Neural cell (in vitro differentiated cells): ENCODE data around the gene DEUP1. TPM values are rescaled to one million over a fixed set of nuclear protein-coding genes. Genes with fewer than 3 reads are reported as not detected.

Experiments used
- H2AFZ ChIP-seq: fragments of 200-600, 300-800 bp; sonication (generic), shearing (Covaris generic); 2 replicates; pipeline ENCODE4 v1.6.0; 2014; ENCODE audit warnings: low read depth, mild to moderate bottlenecking, antibody characterized with exemption, low read length, moderate library complexity
- H3F3A ChIP-seq: fragments of 200-600 bp; shearing (Covaris generic); 2 replicates; pipeline ENCODE4 v1.6.1; 2016; ENCODE audit warnings: mild to moderate bottlenecking, moderate library complexity, mixed read lengths, antibody characterized with exemption, low read length; ENCODE audit not compliant: insufficient read depth, poor library complexity, severe bottlenecking
- H3K27ac ChIP-seq: fragments of 200-600, 300-800 bp; sonication (generic), shearing (Covaris generic); 2 replicates; pipeline ENCODE4 v1.5.1; 2014; ENCODE audit warnings: mild to moderate bottlenecking, low read length, moderate library complexity
- H3K27me3 ChIP-seq: fragments of 300-800, 200-600 bp; sonication (generic), shearing (Covaris generic); 2 replicates; pipeline ENCODE4 v1.6.0; 2014; ENCODE audit warnings: mild to moderate bottlenecking, low read depth, low read length, moderate library complexity; ENCODE audit not compliant: insufficient read depth
- H3K36me3 ChIP-seq: fragments of 300-800, 200-600 bp; sonication (generic), shearing (Covaris generic); 2 replicates; pipeline ENCODE4 v1.5.1; 2014; ENCODE audit warnings: mild to moderate bottlenecking, antibody characterized with exemption, low read length, moderate library complexity; ENCODE audit not compliant: insufficient read depth
- H3K4me2 ChIP-seq: fragments of 300-800, 200-600 bp; sonication (generic), shearing (Covaris generic); 2 replicates; pipeline ENCODE4 v1.6.0; 2014; ENCODE audit warnings: mild to moderate bottlenecking, low read length
- H3K4me3 ChIP-seq: fragments of 300-800, 200-600 bp; sonication (generic), shearing (Covaris generic); 2 replicates; pipeline ENCODE4 v1.5.1; 2014; ENCODE audit warnings: mild to moderate bottlenecking, low read length, moderate library complexity
- H3K79me2 ChIP-seq: fragments of 200-600 bp; shearing (Covaris generic); replicated peaks from 2 replicates; pipeline ENCODE4 v1.6.0; 2014; ENCODE audit warnings: mild to moderate bottlenecking, low read length, moderate library complexity; ENCODE audit not compliant: insufficient read depth
- H3K9ac ChIP-seq: fragments of 300-800, 200-600 bp; sonication (generic), shearing (Covaris generic); 2 replicates; pipeline ENCODE4 v1.6.1; 2016; ENCODE audit warnings: mild to moderate bottlenecking, low read length, mixed read lengths
- H3K9me2 ChIP-seq: fragments of 200-600 bp; shearing (Covaris generic); 2 replicates; pipeline ENCODE4 v1.6.1; 2016; ENCODE audit warnings: mild to moderate bottlenecking, low read length, mixed read lengths; ENCODE audit not compliant: insufficient read depth
- H3K9me3 ChIP-seq: fragments of 200-600, 300-800 bp; sonication (generic), shearing (Covaris generic); 2 replicates; pipeline ENCODE4 v1.6.1; 2016; ENCODE audit warnings: mild to moderate bottlenecking, mixed run types, low read length, moderate library complexity, mixed read lengths
- H4K20me1 ChIP-seq: fragments of 200-600 bp; shearing (Covaris generic); 2 replicates; pipeline ENCODE4 v1.6.1; 2016; ENCODE audit warnings: mild to moderate bottlenecking, mixed run types; ENCODE audit not compliant: insufficient read depth
- CTCF ChIP-seq: fragments of 450-650 bp; IDR thresholded peaks from 2 replicates; pipeline ENCODE4 v1.5.1; 2014; ENCODE audit warnings: antibody characterized with exemption, mild to moderate bottlenecking, moderate library complexity; ENCODE audit not compliant: poor library complexity, severe bottlenecking
- EP300 ChIP-seq: fragments of 450-650 bp; conservative IDR thresholded peaks from 2 replicates; pipeline ENCODE4 v1.6.1; 2014; ENCODE audit warnings: antibody characterized with exemption, mild to moderate bottlenecking, moderate library complexity; ENCODE audit not compliant: poor library complexity, severe bottlenecking
- EZH2 ChIP-seq: fragments of 200-600, 300-800 bp; shearing (Covaris generic), sonication (generic); IDR thresholded peaks from 2 replicates; pipeline ENCODE4 v1.6.1; 2014; ENCODE audit warnings: antibody characterized with exemption, low read length, borderline replicate concordance, mild to moderate bottlenecking; ENCODE audit not compliant: insufficient read depth, poor library complexity, severe bottlenecking
- MXI1 ChIP-seq: fragments of 450-650 bp; conservative IDR thresholded peaks from 2 replicates; pipeline ENCODE4 v1.6.1; 2014; ENCODE audit warnings: antibody characterized with exemption, mild to moderate bottlenecking; ENCODE audit not compliant: poor library complexity, severe bottlenecking
- POLR2AphosphoS5 ChIP-seq: IDR thresholded peaks from 2 replicates; pipeline ENCODE4 v1.6.1; 2012
- RAD21 ChIP-seq: fragments of 450-650 bp; conservative IDR thresholded peaks from 2 replicates; pipeline ENCODE4 v1.6.1; 2014; ENCODE audit warnings: antibody characterized with exemption, mild to moderate bottlenecking, moderate library complexity
- REST ChIP-seq: IDR thresholded peaks from 2 replicates; pipeline ENCODE4 v1.6.1; 2012; ENCODE audit warnings: borderline replicate concordance
- SMC3 ChIP-seq: fragments of 450-650 bp; conservative IDR thresholded peaks from 2 replicates; pipeline ENCODE4 v1.6.1; 2014; ENCODE audit warnings: antibody characterized with exemption, mild to moderate bottlenecking, moderate library complexity; ENCODE audit not compliant: poor library complexity
- TAF1 ChIP-seq: IDR thresholded peaks from 2 replicates; pipeline ENCODE4 v1.6.1; 2012; ENCODE audit warnings: low read depth
- polyA plus RNA-seq: library from polyadenylated mRNA; depleted of rRNA; stranded (reverse); fragments of >200 nt; gene quantifications from 2 replicates; pipeline ENCODE4 v1.2.3, GENCODE V29; 2014

DEUP1 gene
- polyA plus RNA-seq, 1 donor from 2014 or later, result 0.46 TPM

GRCh38 chr11:93287434-93287833 is 43.1 kb upstream of the DEUP1 start:
- TF ChIP-seq RAD21 (no peak), REST (no peak), TAF1 (no peak), EZH2 (no peak), POLR2AphosphoS5 (no peak), EP300 (no peak), SMC3 (no peak), MXI1 (no peak), CTCF (no peak)
- Histone ChIP-seq H3F3A (no peaks in the 10 kb centered on the region), H4K20me1 (no peaks in the 10 kb centered on the region), H3K4me3 (no peak overlapping the region), H3K9ac (no peak overlapping the region), H3K9me2 (no peaks in the 10 kb centered on the region), H3K36me3 (no peaks in the 10 kb centered on the region), H3K27ac (no peak overlapping the region), H3K4me2 (no peak overlapping the region), H3K9me3 (no peaks in the 10 kb centered on the region), H3K27me3 (no peaks in the 10 kb centered on the region), H3K79me2 (no peaks in the 10 kb centered on the region), H2AFZ (no peak overlapping the region)

- Histone ChIP-seq H3K36me3 (no peaks in the 10 kb centered on the region), H3K79me2 (no peaks in the 10 kb centered on the region), H3K9me3 (no peaks in the 10 kb centered on the region), H3K4me2 (no peak overlapping the region), H3K9ac (no peak overlapping the region), H2AFZ (no peak overlapping the region), H4K20me1 (no peaks in the 10 kb centered on the region), H3F3A (no peaks in the 10 kb centered on the region), H3K27ac (no peak overlapping the region), H3K9me2 (no peaks in the 10 kb centered on the region), H3K4me3 (no peak overlapping the region), H3K27me3 (no peaks in the 10 kb centered on the region)
- no peak for TF ChIP-seq RAD21
- no peak for TF ChIP-seq POLR2AphosphoS5
- no peak for TF ChIP-seq MXI1
- TF ChIP-seq SMC3, result no peak
- TF ChIP-seq EZH2, result no peak
- TF ChIP-seq REST, result no peak
- TF ChIP-seq EP300, result no peak
Observed at GRCh38 chr11:93288079-93288478, 42.5 kb upstream of the DEUP1 start.
